ENCODE data around the gene MBTD1.

MBTD1 gene

GRCh38 chr17:51142597-51142996 lies 117.3 kb downstream of the MBTD1 start:
- no peak for DNase-seq

GRCh38 chr17:51135956-51136355 lies 123.9 kb downstream of the MBTD1 start:
- DNase-seq = no peak

GRCh38 chr17:51133365-51133764 lies 126.5 kb downstream of the MBTD1 start:
- no peak for DNase-seq

DNA sequence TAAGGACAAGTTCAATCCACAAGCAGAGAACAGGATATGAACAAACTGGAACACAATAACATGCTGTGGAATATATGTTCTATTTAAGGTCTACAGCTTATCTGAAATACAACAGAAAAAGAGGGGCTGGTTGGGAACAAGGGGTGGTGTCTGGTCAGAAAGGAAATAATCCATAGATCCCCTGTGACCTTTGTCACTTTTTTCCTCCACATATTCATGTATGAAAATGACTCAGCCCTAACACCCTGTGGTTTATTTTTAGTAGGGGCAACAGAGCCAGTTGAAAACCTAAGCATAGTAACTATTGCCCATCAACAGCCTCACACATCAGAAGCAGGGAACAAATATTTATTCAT lies 126.9 kb downstream of the MBTD1 start:
- DNase-seq = no peak

GRCh38 chr17:51128076-51128475 lies 131.8 kb downstream of the MBTD1 start:
- DNase-seq = peak; percentile 49

Measured in femur (tissue), 1 donor.